Fibroblast of lung (primary cell): ENCODE measurements around the gene AGBL1.

Experiments used
- EZH2 ChIP-seq: IDR thresholded peaks from 2 replicates; pipeline ENCODE4 v1.5.1; 2012; ENCODE audit warnings: low read length, control low read depth, mild to moderate bottlenecking; ENCODE audit errors: missing control alignments
- TF ChIP-seq, protein P1 (sequence below), 2 donors: IDR thresholded peaks in 1 of 2; conservative IDR thresholded peaks in 1 of 2; 1 replicate in 1 of 2; 2 replicates in 1 of 2; pipeline ENCODE4 v1.5.1; 2011 to 2012; ENCODE audit warnings: low read length in 2 of 2, control low read depth in 1 of 2, inconsistent platforms in 1 of 2, low read depth in 1 of 2, mild to moderate bottlenecking in 1 of 2

DNA sequence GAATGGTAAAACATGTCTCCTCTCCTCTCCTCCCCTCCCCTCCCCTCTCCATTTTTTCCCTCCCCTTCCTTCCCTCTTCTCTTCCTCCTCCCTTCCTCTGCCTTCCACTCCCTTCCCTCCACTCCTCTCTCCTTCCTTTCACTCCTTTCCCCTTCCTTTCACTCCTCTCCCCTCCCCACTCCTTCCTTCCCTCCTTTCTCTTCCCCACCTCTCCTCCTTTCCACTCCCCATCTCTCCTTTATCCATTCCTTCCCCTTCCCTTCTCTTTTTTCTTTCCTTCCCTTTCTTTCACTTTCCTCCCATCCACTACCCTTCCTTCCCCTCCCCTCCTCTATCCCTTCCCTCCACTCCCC, 621.9 kb downstream of the AGBL1 start:
- TF ChIP-seq, protein P1, sequence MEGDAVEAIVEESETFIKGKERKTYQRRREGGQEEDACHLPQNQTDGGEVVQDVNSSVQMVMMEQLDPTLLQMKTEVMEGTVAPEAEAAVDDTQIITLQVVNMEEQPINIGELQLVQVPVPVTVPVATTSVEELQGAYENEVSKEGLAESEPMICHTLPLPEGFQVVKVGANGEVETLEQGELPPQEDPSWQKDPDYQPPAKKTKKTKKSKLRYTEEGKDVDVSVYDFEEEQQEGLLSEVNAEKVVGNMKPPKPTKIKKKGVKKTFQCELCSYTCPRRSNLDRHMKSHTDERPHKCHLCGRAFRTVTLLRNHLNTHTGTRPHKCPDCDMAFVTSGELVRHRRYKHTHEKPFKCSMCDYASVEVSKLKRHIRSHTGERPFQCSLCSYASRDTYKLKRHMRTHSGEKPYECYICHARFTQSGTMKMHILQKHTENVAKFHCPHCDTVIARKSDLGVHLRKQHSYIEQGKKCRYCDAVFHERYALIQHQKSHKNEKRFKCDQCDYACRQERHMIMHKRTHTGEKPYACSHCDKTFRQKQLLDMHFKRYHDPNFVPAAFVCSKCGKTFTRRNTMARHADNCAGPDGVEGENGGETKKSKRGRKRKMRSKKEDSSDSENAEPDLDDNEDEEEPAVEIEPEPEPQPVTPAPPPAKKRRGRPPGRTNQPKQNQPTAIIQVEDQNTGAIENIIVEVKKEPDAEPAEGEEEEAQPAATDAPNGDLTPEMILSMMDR (conservative IDR thresholded peaks at IDR 0.05 in 1 of 2, IDR thresholded peaks at IDR 0.05 in 1 of 2; ENCODE audit: low read depth in 1 of 2, low read length in 2 of 2), result no peak
- no peak for TF ChIP-seq EZH2
